T-cell (primary cell): ENCODE results near the gene CYP2A13. TPM values are rescaled to one million over a fixed set of nuclear protein-coding genes. Genes with fewer than 3 reads are reported as not detected.
"Not testable (repeated sequence)": the region's sequence is repeated elsewhere in the genome, so short reads cannot be mapped to it uniquely, and the experiment has no call there.

Experiments used
- ATAC-seq, 4 experiments: fragments of 200-7000 bp in 3 of 4; fragments of 150-1000 bp in 1 of 4; cut with Tn5 transposase; replicated peaks in 1 of 4; 1 replicate in 3 of 4; 2 replicates in 1 of 4; pipeline ENCODE4 v1.10.0; 2021; ENCODE audit warnings: moderate library complexity in 3 of 4, mild to moderate bottlenecking in 2 of 4, moderate number of reproducible peaks in 1 of 4
- CTCF ChIA-PET, 2 donors: fragments of 300-600 bp; sonication (Branson Sonifier 250); formaldehyde crosslinking; loops; one replicate each; lab custom pipeline; 2022; ENCODE audit warnings: antibody characterized with exemption in 2 of 2; lab: Charles Lee
- POLR2A ChIA-PET, 2 donors: fragments of 300-600 bp; sonication (Branson Sonifier 250); formaldehyde crosslinking; loops; one replicate each; lab custom pipeline; 2022; ENCODE audit warnings: antibody characterized with exemption in 2 of 2; lab: Charles Lee
- DNase-seq, 35 experiments: peaks; one replicate each; pipeline versions ENCODE4 v3.0.0 to v3.0.0-alpha.2; 2013 to 2023
- H3K27ac ChIP-seq: one replicate; pipeline ENCODE4 v1.5.1; 2013; ENCODE audit warnings: low read length
- H3K27me3 ChIP-seq, 2 experiments: replicated peaks in 1 of 2; 1 replicate in 1 of 2; 2 replicates in 1 of 2; pipeline versions ENCODE4 v1.6.1 to v1.7.0; 2013; ENCODE audit warnings: low read length in 1 of 2, mixed read lengths in 1 of 2; ENCODE audit not compliant: control insufficient read depth in 2 of 2, insufficient read depth in 2 of 2; ENCODE audit errors: extremely low read depth in 1 of 2
- H3K36me3 ChIP-seq, 2 donors: 1 replicate in 1 of 2; 2 replicates in 1 of 2; pipeline versions ENCODE4 v1.6.1 to v1.7.0; 2013; ENCODE audit warnings: low read length in 1 of 2; ENCODE audit not compliant: control insufficient read depth in 2 of 2, insufficient read depth in 1 of 2; ENCODE audit errors: extremely low read depth in 1 of 2
- H3K4me1 ChIP-seq, 2 experiments: 1 replicate in 1 of 2; 2 replicates in 1 of 2; pipeline versions ENCODE4 v1.6.1 to v1.7.0; 2013; ENCODE audit warnings: low read length in 2 of 2, mixed read lengths in 1 of 2; ENCODE audit not compliant: insufficient read depth in 2 of 2, control insufficient read depth in 1 of 2; ENCODE audit errors: extremely low read depth in 1 of 2
- H3K4me3 ChIP-seq, 2 donors: 1 replicate in 1 of 2; 2 replicates in 1 of 2; pipeline versions ENCODE4 v1.5.1 to v1.7.0; 2013; ENCODE audit warnings: mild to moderate bottlenecking in 2 of 2, low read length in 1 of 2, moderate library complexity in 1 of 2; ENCODE audit not compliant: control insufficient read depth in 1 of 2; ENCODE audit errors: extremely low read depth in 1 of 2
- H3K9me3 ChIP-seq: 2 replicates; pipeline ENCODE4 v1.7.0; 2013
- H3K27ac Mint-ChIP-seq, 2 donors: one replicate each; pipeline ENCODE4 v1.8.0; 2020 to 2021; ENCODE audit warnings: mild to moderate bottlenecking in 2 of 2, mixed read lengths in 2 of 2
- H3K27me3 Mint-ChIP-seq, 2 donors: one replicate each; pipeline ENCODE4 v1.8.0; 2021 to 2022; ENCODE audit warnings: mixed read lengths in 2 of 2
- H3K36me3 Mint-ChIP-seq: one replicate; pipeline ENCODE4 v1.8.0; 2021; ENCODE audit warnings: mixed read lengths
- H3K4me1 Mint-ChIP-seq, 3 donors: one replicate each; pipeline ENCODE4 v1.8.0; 2020 to 2022; ENCODE audit warnings: mixed read lengths in 3 of 3, mild to moderate bottlenecking in 1 of 3
- H3K4me3 Mint-ChIP-seq, 3 donors: one replicate each; pipeline ENCODE4 v1.8.0; 2020 to 2022; ENCODE audit warnings: mild to moderate bottlenecking in 3 of 3, mixed read lengths in 3 of 3, moderate library complexity in 3 of 3
- H3K9me3 Mint-ChIP-seq, 3 donors: one replicate each; pipeline ENCODE4 v1.8.0; 2020 to 2022; ENCODE audit warnings: mixed read lengths in 3 of 3
- WGBS: methylation state at CpG from one replicate; pipeline ENCODE4 v1.1.5; 2013; ENCODE audit warnings: missing lambda C conversion rate; ENCODE audit not compliant: insufficient coverage; 5-methylcytosine and 5-hydroxymethylcytosine counted together
- total RNA-seq, 35 experiments: library from RNA in 6 of 35; stranded (reverse) in 6 of 35; fragments of 120-200 nt in 1 of 35; gene quantifications; one replicate each; pipeline versions ENCODE4 v1.2.1 to v1.2.4 and lab custom pipeline; 2013 to 2026

Gene CYP2A13
- total RNA-seq (not detected), total RNA-seq (lab: John Stamatoyannopoulos, UW) (0 to 0.12 (median 0) reads per million in 29 experiments)
- total RNA-seq (2013) = not detected

DNA sequence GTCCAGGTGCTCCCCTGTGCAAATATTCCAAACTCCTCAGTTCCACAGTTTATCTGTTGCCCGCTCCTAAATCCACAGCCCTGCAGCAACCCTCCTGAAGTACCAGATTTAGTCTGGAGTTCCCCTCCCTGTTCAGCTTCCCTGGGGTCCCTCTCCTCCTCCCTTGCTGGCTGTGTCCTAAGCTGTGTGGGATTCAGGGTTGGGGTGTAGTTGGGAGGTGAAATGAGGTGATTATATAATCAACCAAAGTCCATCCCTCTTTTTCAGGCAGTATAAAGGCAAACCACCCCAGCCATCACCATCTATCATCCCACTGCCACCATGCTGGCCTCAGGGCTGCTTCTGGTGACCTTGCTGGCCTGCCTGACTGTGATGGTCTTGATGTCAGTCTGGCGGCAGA, at the start of gene CYP2A13:
CYP2A13 (plus strand) TSS at position 301 of the 400 bp plus-strand sequence; CDS start at position 322, 21 bp downstream.
- Histone ChIP-seq H3K4me3 (no peak within 1 kb of the TSS), H3K36me3 (no peaks in the 10 kb centered on the region), H3K27ac (no peak within 1 kb of the TSS), H3K27me3 (peaks cover 2 to 51% of the 10 kb centered on the region in 2 experiments), H3K9me3 (no peaks in the 10 kb centered on the region), H3K4me1 (peaks cover 0 to 4% of the 10 kb centered on the region in 2 experiments)
- peaks cover 4 to 10% (median 7%) of the 10 kb centered on the region in 3 donors for H3K4me1 Mint-ChIP-seq
- peaks cover 64 to 77% of the 10 kb centered on the region in 2 donors for H3K27me3 Mint-ChIP-seq
- no peaks in the 10 kb centered on the region for H3K36me3 Mint-ChIP-seq
- CTCF ChIA-PET = no interaction called here
- H3K4me3 Mint-ChIP-seq = peak within 1 kb of the TSS in 1 of 3 donors; percentile 58
- H3K9me3 Mint-ChIP-seq = no peaks in the 10 kb centered on the region
- WGBS = 60% methylated on average over 1 of the region's 2 CpGs
- ATAC-seq (no peak), DNase-seq (no peak)
- POLR2A ChIA-PET = no interaction called here
- H3K27ac Mint-ChIP-seq = peak within 1 kb of the TSS in 1 of 2 donors; percentile 53

- H3K27me3 ChIP-seq = no peaks in the 10 kb centered on the region
Measured at GRCh38 chr19:41039806-41040205, 48.4 kb upstream of the CYP2A13 start.

DNA sequence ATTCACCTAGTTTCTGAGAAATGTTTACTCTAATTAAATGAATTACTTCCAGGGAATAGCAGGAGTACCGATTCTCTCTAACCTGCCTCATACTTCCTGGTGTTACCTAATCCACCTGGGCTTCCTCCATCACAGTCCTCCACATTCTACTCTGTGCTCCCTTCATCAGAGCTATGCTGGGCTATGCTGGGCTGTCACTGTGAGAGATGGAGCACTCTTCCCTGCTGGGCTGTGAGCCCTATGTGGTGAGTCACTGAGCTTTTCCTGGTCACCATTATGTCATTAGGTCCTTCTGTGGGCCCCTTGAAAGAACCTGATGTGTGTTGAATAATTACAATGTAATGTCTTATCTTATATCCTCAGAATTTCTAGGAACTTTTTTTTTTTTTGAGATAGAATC, 43.2 kb upstream of the CYP2A13 start:
- H3K9me3 ChIP-seq, H3K4me1 Mint-ChIP-seq, H3K4me3 ChIP-seq, H3K4me3 Mint-ChIP-seq, H3K27ac ChIP-seq, DNase-seq, H3K36me3 ChIP-seq, CTCF ChIA-PET, H3K9me3 Mint-ChIP-seq, ATAC-seq, POLR2A ChIA-PET, H3K27ac Mint-ChIP-seq, H3K36me3 Mint-ChIP-seq, H3K4me1 ChIP-seq: not testable (repeated sequence)
- H3K27me3 Mint-ChIP-seq = peaks cover 18 to 24% of the 10 kb centered on the region in 2 donors
- no CpG with 5 or more reads among the region's 1 CpG for WGBS
- H3K27me3 ChIP-seq = peaks cover 3 to 15% of the 10 kb centered on the region in 2 experiments

More at GRCh38 chr19:41039806-41040205, 48.4 kb upstream of the CYP2A13 start:
- no CpG with 5 or more reads among the region's 1 CpG for WGBS
- Mint-ChIP-seq H3K4me1 (no peaks in the 10 kb centered on the region), H3K9me3 (peaks cover 0 to 6% (median 0%) of the 10 kb centered on the region in 3 donors), H3K36me3 (no peaks in the 10 kb centered on the region), H3K27ac (no peak overlapping the region), H3K4me3 (no peak overlapping the region), H3K27me3 (peaks cover 4 to 8% of the 10 kb centered on the region in 2 donors)
- ChIA-PET POLR2A (no interaction called here), CTCF (no interaction called here)
- ATAC-seq (no peak), DNase-seq (no peak)
- Histone ChIP-seq H3K4me1 (no peaks in the 10 kb centered on the region), H3K4me3 (no peak overlapping the region), H3K27ac (no peak overlapping the region), H3K9me3 (no peaks in the 10 kb centered on the region), H3K36me3 (no peaks in the 10 kb centered on the region)

GRCh38 chr19:41050426-41050825, 37.8 kb upstream of the CYP2A13 start:
- Mint-ChIP-seq H3K9me3 (no peaks in the 10 kb centered on the region), H3K4me3 (no peak overlapping the region), H3K4me1 (no peaks in the 10 kb centered on the region), H3K27ac (no peak overlapping the region), H3K27me3 (peaks cover 35 to 39% of the 10 kb centered on the region in 2 donors), H3K36me3 (no peaks in the 10 kb centered on the region)
- ATAC-seq (no peak), DNase-seq (no peak)
- 68% methylated on average over 12 of the region's 13 CpGs for WGBS
- H3K9me3 ChIP-seq = no peaks in the 10 kb centered on the region
- peaks cover 3 to 29% of the 10 kb centered on the region in 2 experiments for H3K27me3 ChIP-seq
- no peaks in the 10 kb centered on the region for H3K36me3 ChIP-seq
- POLR2A ChIA-PET = no interaction called here
- no peaks in the 10 kb centered on the region for H3K4me1 ChIP-seq
- no peak overlapping the region for H3K27ac ChIP-seq
- CTCF ChIA-PET = no interaction called here
- H3K4me3 ChIP-seq = no peak overlapping the region

DNA sequence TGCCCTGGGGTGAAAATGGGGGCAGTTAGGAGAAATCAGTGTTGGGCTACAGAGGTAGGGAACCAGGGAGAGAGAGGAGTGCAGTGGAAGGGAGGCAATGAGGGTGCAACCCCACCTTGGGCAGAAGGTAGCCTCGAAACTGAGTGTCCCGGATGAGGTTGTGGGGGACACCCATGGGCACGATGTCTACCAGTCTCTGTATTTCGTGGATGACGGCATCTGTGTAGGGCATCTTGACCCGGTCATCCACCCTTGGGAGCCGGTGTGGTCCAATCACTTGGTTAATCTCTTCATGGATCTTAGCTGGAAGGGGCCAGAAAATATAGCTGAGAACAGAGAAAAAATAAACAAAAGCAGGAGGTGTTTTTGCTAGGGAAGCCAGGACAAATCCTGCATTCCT, 36.1 kb upstream of the CYP2A13 start:
- H3K27me3 ChIP-seq = peaks cover 0 to 32% of the 10 kb centered on the region in 2 experiments
- H3K4me3 Mint-ChIP-seq, H3K36me3 Mint-ChIP-seq, CTCF ChIA-PET, H3K9me3 ChIP-seq, H3K9me3 Mint-ChIP-seq, H3K4me1 Mint-ChIP-seq, H3K4me3 ChIP-seq, ATAC-seq, H3K36me3 ChIP-seq, H3K4me1 ChIP-seq, POLR2A ChIA-PET, H3K27ac ChIP-seq, DNase-seq, H3K27ac Mint-ChIP-seq: not testable (repeated sequence)
- peaks cover 40 to 44% of the 10 kb centered on the region in 2 donors for H3K27me3 Mint-ChIP-seq
- 85% methylated on average over 7 of the region's 7 CpGs for WGBS

DNA sequence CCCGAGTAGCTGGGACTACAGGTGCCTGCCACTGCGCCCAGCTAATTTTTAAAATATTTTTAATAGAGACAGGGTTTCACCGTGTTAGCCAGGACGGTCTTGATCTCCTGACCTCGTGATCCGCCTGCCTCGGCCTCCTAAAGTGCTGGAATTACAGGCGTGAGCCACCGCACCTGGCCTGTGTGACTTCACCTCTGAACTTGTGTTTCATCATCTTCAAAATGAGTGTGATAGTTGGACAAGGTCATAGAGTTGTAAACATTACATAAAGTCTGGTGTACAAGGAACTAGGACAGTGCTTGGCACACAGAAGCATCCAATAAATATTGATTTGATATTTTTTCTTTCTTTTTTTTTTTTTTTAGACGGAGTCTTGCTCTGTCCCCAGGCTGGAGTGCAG, 34.9 kb upstream of the CYP2A13 start:
- WGBS = 60% methylated on average over 3 of the region's 10 CpGs
- ATAC-seq, H3K9me3 Mint-ChIP-seq, H3K36me3 ChIP-seq, H3K4me1 Mint-ChIP-seq, H3K27ac Mint-ChIP-seq, H3K4me1 ChIP-seq, H3K36me3 Mint-ChIP-seq, POLR2A ChIA-PET, DNase-seq, H3K27ac ChIP-seq, H3K4me3 Mint-ChIP-seq, H3K9me3 ChIP-seq, CTCF ChIA-PET, H3K4me3 ChIP-seq: not testable (repeated sequence)
- H3K27me3 Mint-ChIP-seq = peaks cover 37 to 45% of the 10 kb centered on the region in 2 donors
- H3K27me3 ChIP-seq = peaks cover 0 to 24% of the 10 kb centered on the region in 2 experiments
